Activated B cell treated with CpG ODN at 0.5 μM for 24 hours (primary cell): ENCODE data around the gene FKBP8. TPM values are rescaled to one million over a fixed set of nuclear protein-coding genes. Genes with fewer than 3 reads are reported as not detected.
A peak's percentile ranks its signal among the peaks of the same experiment; 100 is the strongest.
"Not testable (repeated sequence)": the region's sequence is repeated elsewhere in the genome, so short reads cannot be mapped to it uniquely, and the experiment has no call there.

Experiments
- ATAC-seq: fragments of 200-7000 bp; cut with Tn5 transposase; one replicate; pipeline ENCODE4 v1.10.0; 2021; ENCODE audit warnings: low read depth, mild to moderate bottlenecking, moderate library complexity
- CTCF ChIA-PET: fragments of 350-600 bp; sonication (Branson Sonifier 250); formaldehyde crosslinking; loops from one replicate; lab custom pipeline; 2021; ENCODE audit warnings: antibody characterized with exemption; lab: Charles Lee
- POLR2A ChIA-PET: fragments of 350-600 bp; sonication (Branson Sonifier 250); formaldehyde crosslinking; loops from one replicate; lab custom pipeline; 2021; ENCODE audit warnings: antibody characterized with exemption; lab: Charles Lee
- DNase-seq: peaks from one replicate; pipeline ENCODE4 v3.0.0; 2022
- H3K27ac Mint-ChIP-seq: one replicate; pipeline ENCODE4 v1.8.0; 2020; ENCODE audit warnings: mixed read lengths
- H3K27me3 Mint-ChIP-seq: one replicate; pipeline ENCODE4 v1.8.0; 2021; ENCODE audit warnings: mixed read lengths
- H3K36me3 Mint-ChIP-seq: one replicate; pipeline ENCODE4 v1.8.0; 2021; ENCODE audit warnings: low read depth, mixed read lengths
- H3K4me1 Mint-ChIP-seq: one replicate; pipeline ENCODE4 v1.8.0; 2021; ENCODE audit warnings: mixed read lengths
- H3K4me3 Mint-ChIP-seq: one replicate; pipeline ENCODE4 v1.8.0; 2020; ENCODE audit warnings: mild to moderate bottlenecking, mixed read lengths
- H3K9me3 Mint-ChIP-seq: one replicate; pipeline ENCODE4 v1.8.0; 2020; ENCODE audit warnings: mixed read lengths
- CTCF ChIP-seq: fragments of 200-600 bp; IDR thresholded peaks from one replicate; pipeline ENCODE4 v1.8.0; 2022; ENCODE audit warnings: antibody characterized with exemption, mild to moderate bottlenecking
- intact Hi-C: fragments of 100-400 bp; cut with micrococcal nuclease; formaldehyde crosslinking; loops from one replicate; pipeline ENCODE4 v1.15.1; 2024
- total RNA-seq: library from RNA; stranded (reverse); gene quantifications from 2 replicates; pipeline ENCODE4 v1.2.3, GENCODE V29; 2022

The FKBP8 gene
- 133 and 140 TPM in 2 replicates for total RNA-seq

GRCh38 chr19:18542941-18543813 lies at the start of gene FKBP8:
Gene FKBP8 (minus strand): TSS chr19:18543573. CDS start chr19:18541970, 1,603 bp downstream.
- DNase-seq (peak; percentile 92), ATAC-seq (peak; percentile 99)
- Mint-ChIP-seq H3K27me3 (no peaks in the 10 kb centered on the region), H3K4me3 (peak within 1 kb of the TSS; percentile 90), H3K36me3 (peaks cover 21% of the 10 kb centered on the region), H3K4me1 (peaks cover 23% of the 10 kb centered on the region), H3K27ac (peak within 1 kb of the TSS; percentile 90), H3K9me3 (no peaks in the 10 kb centered on the region)
- CTCF ChIA-PET = interaction anchor here (1.0 to 1.1 kb wide), 2 partner anchors 21 to 28 kb away, joined by 4 read pairs; partner anchors contain the start of genes ELL and UBA52
- POLR2A ChIA-PET = interaction anchor here (0.6 to 3.6 kb wide), 10 partner anchors 14 to 425 kb away, joined by 3 to 47 read pairs (median 4); partner anchors contain the start of genes COPE, DDX49, ELL and KXD1
- intact Hi-C loops = loop anchor here (1.0 to 5.0 kb wide), 3 partner anchors 21 to 44 kb away; partner anchors contain the start of genes ELL, REX1BD and UBA52
- TF ChIP-seq CTCF = no peak

DNA sequence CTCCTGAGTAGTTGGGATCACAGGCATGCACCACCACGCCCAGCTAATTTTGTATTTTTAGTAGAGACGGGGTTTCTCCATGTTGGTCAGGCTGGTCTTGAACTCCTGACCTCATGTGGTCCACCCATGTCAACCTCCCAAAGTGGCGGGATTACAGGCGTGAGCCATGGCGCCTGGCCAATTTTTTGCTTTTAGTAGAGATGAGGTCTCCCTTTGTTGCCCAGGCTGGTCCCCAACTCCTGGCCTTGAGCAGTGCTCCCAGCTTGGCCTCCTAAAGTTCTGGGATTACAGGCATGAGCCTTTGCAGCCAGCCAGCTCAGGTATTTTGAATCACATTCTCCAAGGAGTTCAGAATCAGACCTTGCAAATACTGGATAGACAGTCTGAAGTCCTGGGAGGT lies 49.4 kb upstream of the FKBP8 start:
- H3K4me1 Mint-ChIP-seq = peaks cover 36% of the 10 kb centered on the region
- not testable (repeated sequence) for DNase-seq, ATAC-seq, H3K27ac Mint-ChIP-seq, H3K27me3 Mint-ChIP-seq, H3K9me3 Mint-ChIP-seq, H3K4me3 Mint-ChIP-seq
- intact Hi-C loops = loop anchor here (5.0 kb wide), 1 partner anchor 395 kb away; no protein-coding TSS in a partner anchor
- POLR2A ChIA-PET = interaction anchor here (1.0 to 2.6 kb wide), 3 partner anchors 35 to 327 kb away, joined by 3 to 6 read pairs (median 6); partner anchors contain the start of genes COPE, DDX49 and KXD1
- CTCF ChIA-PET = interaction anchor here (1.3 to 3.1 kb wide), 4 partner anchors 21 to 394 kb away, joined by 3 to 38 read pairs (median 5); partner anchors contain the start of gene UBA52
- peaks cover 10% of the 10 kb centered on the region for H3K36me3 Mint-ChIP-seq

GRCh38 chr19:18591735-18592385 lies 48.5 kb upstream of the FKBP8 start:
- Mint-ChIP-seq H3K27me3 (no peaks in the 10 kb centered on the region), H3K4me1 (peaks cover 38% of the 10 kb centered on the region), H3K9me3 (no peaks in the 10 kb centered on the region), H3K36me3 (peaks cover 10% of the 10 kb centered on the region), H3K4me3 (no peak overlapping the region), H3K27ac (no peak overlapping the region)
- POLR2A ChIA-PET = interaction anchor here (2.6 kb wide), 1 partner anchor 71 kb away, joined by 6 read pairs; no protein-coding TSS in a partner anchor
- DNase-seq (no peak), ATAC-seq (no peak)
- TF ChIP-seq CTCF = no peak
- CTCF ChIA-PET = interaction anchor here (1.6 to 3.1 kb wide), 2 partner anchors 72 to 256 kb away, joined by 4 to 38 read pairs; no protein-coding TSS in a partner anchor
- intact Hi-C loops = loop anchor here (5.0 kb wide), 1 partner anchor 395 kb away; no protein-coding TSS in a partner anchor

DNA sequence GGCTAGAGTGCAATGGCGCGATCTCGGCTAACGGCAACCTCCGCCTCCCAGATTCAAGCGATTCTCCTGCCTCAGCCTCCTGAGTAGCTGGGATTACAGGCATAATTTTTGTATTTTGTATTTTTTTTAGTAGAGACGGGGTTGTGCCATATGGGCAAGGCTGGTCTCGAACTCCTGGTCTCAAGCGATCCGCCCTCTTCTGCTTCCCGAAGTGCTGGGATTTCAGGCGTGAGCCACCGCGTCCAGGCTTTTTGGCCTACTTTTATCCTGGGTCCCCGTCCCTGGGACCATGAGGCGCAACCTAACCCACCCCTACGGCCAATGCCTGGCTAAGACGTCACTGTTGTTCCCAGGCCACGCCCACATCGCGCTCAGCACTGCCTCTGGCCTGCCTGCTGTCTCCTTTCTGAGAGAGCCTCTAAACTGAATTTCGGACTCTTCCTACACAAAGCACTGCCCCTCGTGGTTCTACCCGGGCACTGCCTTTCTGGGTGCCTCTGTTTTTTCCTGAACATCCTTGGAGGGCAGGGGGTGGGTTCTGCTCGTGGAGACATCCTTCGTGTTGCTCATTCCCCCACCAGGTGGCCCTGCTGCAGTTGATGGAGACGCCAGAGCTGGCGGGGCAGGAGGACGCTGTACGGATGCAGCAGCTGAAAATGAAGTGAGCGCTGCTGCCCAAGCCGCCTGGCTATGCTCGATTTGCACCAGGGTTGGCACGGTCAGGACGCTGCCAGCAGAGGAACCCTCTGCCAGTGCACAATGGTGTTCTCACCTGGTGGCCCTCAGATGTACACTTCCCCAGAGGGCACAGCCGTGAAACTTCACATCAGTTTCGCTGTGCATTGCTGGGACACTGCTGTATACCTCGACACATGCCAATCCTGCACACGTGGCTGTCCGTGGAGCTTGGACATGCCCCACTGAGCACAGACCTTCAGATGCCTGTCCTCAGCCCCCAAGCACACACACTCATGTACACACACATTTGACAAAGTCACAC lies 47.2 kb upstream of the FKBP8 start:
- intact Hi-C loops = loop anchor here (5.0 kb wide), 1 partner anchor 397 kb away; no protein-coding TSS in a partner anchor
- no peak for DNase-seq
- Mint-ChIP-seq H3K9me3 (no peaks in the 10 kb centered on the region), H3K27ac (peak overlapping the region; percentile 77), H3K4me1 (peaks cover 43% of the 10 kb centered on the region), H3K27me3 (no peaks in the 10 kb centered on the region), H3K36me3 (peaks cover 10% of the 10 kb centered on the region), H3K4me3 (peak overlapping the region; percentile 87)
- TF ChIP-seq CTCF = no peak
- ATAC-seq = no peak
- ChIA-PET POLR2A (interaction anchor here (0.5 to 3.2 kb wide), 5 partner anchors 14 to 329 kb away, joined by 3 to 55 read pairs (median 14); partner anchors contain the start of genes COPE, DDX49 and UBA52), CTCF (interaction anchor here (0.9 to 3.1 kb wide), 5 partner anchors 19 to 257 kb away, joined by 3 to 18 read pairs (median 12); partner anchors contain the start of genes ELL and UBA52)
